Middle frontal gyrus (tissue), 1 donor: ENCODE measurements around the gene AFF3.

ENCODE experiments used
- DNase-seq: peaks from one replicate; pipeline ENCODE4 v3.0.0-alpha.2; 2015; ENCODE audit warnings: low spot score; ENCODE audit errors: extremely low spot score

Gene AFF3

GRCh38 chr2:99621774-99622173 is 520.6 kb downstream of the AFF3 start:
- no peak for DNase-seq

- DNase-seq, result no peak
Measured at GRCh38 chr2:99621106-99621505, 521.3 kb downstream of the AFF3 start.

GRCh38 chr2:99619151-99619550 is 523.2 kb downstream of the AFF3 start:
- DNase-seq, result no peak

GRCh38 chr2:99618579-99619097 is 523.8 kb downstream of the AFF3 start:
- DNase-seq, result no peak

GRCh38 chr2:99617811-99618210 is 524.6 kb downstream of the AFF3 start:
- DNase-seq, result no peak

GRCh38 chr2:99615247-99615771 is 527.1 kb downstream of the AFF3 start:
- DNase-seq, result no peak

- no peak for DNase-seq
Measured at GRCh38 chr2:99613980-99614379, 528.4 kb downstream of the AFF3 start.

- DNase-seq, result no peak
Measured at GRCh38 chr2:99611786-99612185, 530.6 kb downstream of the AFF3 start.

GRCh38 chr2:99611034-99611433 is 531.4 kb downstream of the AFF3 start:
- DNase-seq, result no peak

GRCh38 chr2:99609851-99610381 is 532.5 kb downstream of the AFF3 start:
- no peak for DNase-seq

- DNase-seq, result no peak
Measured at GRCh38 chr2:99608861-99609260, 533.5 kb downstream of the AFF3 start.

GRCh38 chr2:99607861-99608491 is 534.4 kb downstream of the AFF3 start:
- DNase-seq, result no peak

- no peak for DNase-seq
Measured at GRCh38 chr2:99607454-99607853, 534.9 kb downstream of the AFF3 start.

GRCh38 chr2:99605036-99605435 is 537.4 kb downstream of the AFF3 start:
- no peak for DNase-seq

- no peak for DNase-seq
Measured at GRCh38 chr2:99602476-99602875, 539.9 kb downstream of the AFF3 start.

GRCh38 chr2:99600981-99601651 is 541.3 kb downstream of the AFF3 start:
- no peak for DNase-seq

GRCh38 chr2:99598441-99598840 is 543.9 kb downstream of the AFF3 start:
- DNase-seq, result peak; percentile 22

- DNase-seq, result no peak
Measured at GRCh38 chr2:99597616-99598015, 544.8 kb downstream of the AFF3 start.

GRCh38 chr2:99595373-99595772 is 547.0 kb downstream of the AFF3 start:
- no peak for DNase-seq

- DNase-seq, result no peak
Measured at GRCh38 chr2:99593692-99594427, 548.5 kb downstream of the AFF3 start.

- no peak for DNase-seq
Measured at GRCh38 chr2:99576775-99577174, 565.6 kb downstream of the AFF3 start.
